HL-60 (cell line): Measurements from ENCODE around the gene TMEM143.

ENCODE experiments used
- GABPA ChIP-seq: IDR thresholded peaks from 2 replicates; pipeline ENCODE4 v1.6.1; 2012; ENCODE audit warnings: low read depth
- TF ChIP-seq, protein P1 (sequence below): IDR thresholded peaks from one replicate; pipeline ENCODE4 v1.5.1; 2011; ENCODE audit warnings: low read length, control low read depth, inconsistent platforms; ENCODE audit not compliant: insufficient read depth
- TF ChIP-seq, protein P2 (sequence below): IDR thresholded peaks from 2 replicates; pipeline ENCODE4 v1.6.1; 2012; ENCODE audit warnings: low read depth; ENCODE audit not compliant: insufficient replicate concordance

DNA sequence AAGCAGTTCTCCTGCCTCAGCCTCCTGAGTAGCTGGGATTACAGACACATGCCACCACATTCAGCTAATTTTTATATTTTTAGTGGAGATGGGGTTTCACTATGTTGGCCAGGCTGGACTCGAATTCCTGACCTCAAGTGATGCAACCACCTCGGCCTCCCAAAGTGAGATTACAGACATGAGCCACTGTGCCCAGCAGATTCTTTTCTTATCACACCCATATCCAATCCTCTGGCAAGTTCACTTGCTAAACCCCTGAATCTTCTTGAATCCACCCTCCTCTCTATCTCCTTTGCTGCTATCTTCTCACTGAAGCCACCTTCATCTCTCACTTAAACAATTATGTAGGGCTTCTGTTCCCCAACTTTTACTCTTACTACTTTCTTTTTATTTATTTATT lies 17.5 kb downstream of the TMEM143 start:
- TF ChIP-seq, protein P1, sequence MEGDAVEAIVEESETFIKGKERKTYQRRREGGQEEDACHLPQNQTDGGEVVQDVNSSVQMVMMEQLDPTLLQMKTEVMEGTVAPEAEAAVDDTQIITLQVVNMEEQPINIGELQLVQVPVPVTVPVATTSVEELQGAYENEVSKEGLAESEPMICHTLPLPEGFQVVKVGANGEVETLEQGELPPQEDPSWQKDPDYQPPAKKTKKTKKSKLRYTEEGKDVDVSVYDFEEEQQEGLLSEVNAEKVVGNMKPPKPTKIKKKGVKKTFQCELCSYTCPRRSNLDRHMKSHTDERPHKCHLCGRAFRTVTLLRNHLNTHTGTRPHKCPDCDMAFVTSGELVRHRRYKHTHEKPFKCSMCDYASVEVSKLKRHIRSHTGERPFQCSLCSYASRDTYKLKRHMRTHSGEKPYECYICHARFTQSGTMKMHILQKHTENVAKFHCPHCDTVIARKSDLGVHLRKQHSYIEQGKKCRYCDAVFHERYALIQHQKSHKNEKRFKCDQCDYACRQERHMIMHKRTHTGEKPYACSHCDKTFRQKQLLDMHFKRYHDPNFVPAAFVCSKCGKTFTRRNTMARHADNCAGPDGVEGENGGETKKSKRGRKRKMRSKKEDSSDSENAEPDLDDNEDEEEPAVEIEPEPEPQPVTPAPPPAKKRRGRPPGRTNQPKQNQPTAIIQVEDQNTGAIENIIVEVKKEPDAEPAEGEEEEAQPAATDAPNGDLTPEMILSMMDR: no peak
- TF ChIP-seq GABPA: no peak
- TF ChIP-seq, protein P2, sequence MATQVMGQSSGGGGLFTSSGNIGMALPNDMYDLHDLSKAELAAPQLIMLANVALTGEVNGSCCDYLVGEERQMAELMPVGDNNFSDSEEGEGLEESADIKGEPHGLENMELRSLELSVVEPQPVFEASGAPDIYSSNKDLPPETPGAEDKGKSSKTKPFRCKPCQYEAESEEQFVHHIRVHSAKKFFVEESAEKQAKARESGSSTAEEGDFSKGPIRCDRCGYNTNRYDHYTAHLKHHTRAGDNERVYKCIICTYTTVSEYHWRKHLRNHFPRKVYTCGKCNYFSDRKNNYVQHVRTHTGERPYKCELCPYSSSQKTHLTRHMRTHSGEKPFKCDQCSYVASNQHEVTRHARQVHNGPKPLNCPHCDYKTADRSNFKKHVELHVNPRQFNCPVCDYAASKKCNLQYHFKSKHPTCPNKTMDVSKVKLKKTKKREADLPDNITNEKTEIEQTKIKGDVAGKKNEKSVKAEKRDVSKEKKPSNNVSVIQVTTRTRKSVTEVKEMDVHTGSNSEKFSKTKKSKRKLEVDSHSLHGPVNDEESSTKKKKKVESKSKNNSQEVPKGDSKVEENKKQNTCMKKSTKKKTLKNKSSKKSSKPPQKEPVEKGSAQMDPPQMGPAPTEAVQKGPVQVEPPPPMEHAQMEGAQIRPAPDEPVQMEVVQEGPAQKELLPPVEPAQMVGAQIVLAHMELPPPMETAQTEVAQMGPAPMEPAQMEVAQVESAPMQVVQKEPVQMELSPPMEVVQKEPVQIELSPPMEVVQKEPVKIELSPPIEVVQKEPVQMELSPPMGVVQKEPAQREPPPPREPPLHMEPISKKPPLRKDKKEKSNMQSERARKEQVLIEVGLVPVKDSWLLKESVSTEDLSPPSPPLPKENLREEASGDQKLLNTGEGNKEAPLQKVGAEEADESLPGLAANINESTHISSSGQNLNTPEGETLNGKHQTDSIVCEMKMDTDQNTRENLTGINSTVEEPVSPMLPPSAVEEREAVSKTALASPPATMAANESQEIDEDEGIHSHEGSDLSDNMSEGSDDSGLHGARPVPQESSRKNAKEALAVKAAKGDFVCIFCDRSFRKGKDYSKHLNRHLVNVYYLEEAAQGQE: no peak
